Glutamatergic neuron (in vitro differentiated cells): Measurements from ENCODE around the gene NOXA1. TPM values are rescaled to one million over a fixed set of nuclear protein-coding genes. Genes with fewer than 3 reads are reported as not detected.
"Not testable (repeated sequence)": the region's sequence is repeated elsewhere in the genome, so short reads cannot be mapped to it uniquely, and the experiment has no call there.

Source experiments
- DNase-seq: peaks from one replicate; pipeline ENCODE4 v3.0.0; 2022
- H3K27ac Mint-ChIP-seq: one replicate; pipeline ENCODE4 v1.8.0; 2020; ENCODE audit warnings: mild to moderate bottlenecking, mixed read lengths, inconsistent platforms; ENCODE audit not compliant: unreplicated experiment
- H3K27me3 Mint-ChIP-seq: one replicate; pipeline ENCODE4 v1.8.0; 2020; ENCODE audit warnings: mild to moderate bottlenecking, moderate library complexity, mixed read lengths, inconsistent platforms; ENCODE audit not compliant: unreplicated experiment
- H3K36me3 Mint-ChIP-seq: one replicate; pipeline ENCODE4 v1.8.0; 2020; ENCODE audit warnings: mild to moderate bottlenecking, mixed read lengths, inconsistent platforms; ENCODE audit not compliant: unreplicated experiment
- H3K4me1 Mint-ChIP-seq: one replicate; pipeline ENCODE4 v1.8.0; 2020; ENCODE audit warnings: mild to moderate bottlenecking, low read depth, mixed read lengths, inconsistent platforms; ENCODE audit not compliant: unreplicated experiment
- H3K4me3 Mint-ChIP-seq: one replicate; pipeline ENCODE4 v1.8.0; 2020; ENCODE audit warnings: mild to moderate bottlenecking, mixed read lengths, inconsistent platforms; ENCODE audit not compliant: unreplicated experiment
- H3K9me3 Mint-ChIP-seq: one replicate; pipeline ENCODE4 v1.8.0; 2020; ENCODE audit warnings: mild to moderate bottlenecking, moderate library complexity, mixed read lengths, inconsistent platforms; ENCODE audit not compliant: unreplicated experiment
- total RNA-seq: library from RNA; stranded (reverse); fragmentation: NEBNext Ultra II Directional; extraction: Animal tissue kit (Norgen Biotek cat#: 25700); gene quantifications from one replicate; pipeline ENCODE4 v1.2.1, GENCODE V29; 2021; ENCODE audit not compliant: unreplicated experiment
- TF ChIP-seq, protein P1 (sequence below): fragments of 200-600 bp; sonication (generic); IDR thresholded peaks from one replicate; pipeline ENCODE4 v1.5.0; 2021; ENCODE audit not compliant: partially characterized antibody, unreplicated experiment

The NOXA1 gene
- total RNA-seq, 1 donor from 2014 or later = 2.6 TPM

DNA sequence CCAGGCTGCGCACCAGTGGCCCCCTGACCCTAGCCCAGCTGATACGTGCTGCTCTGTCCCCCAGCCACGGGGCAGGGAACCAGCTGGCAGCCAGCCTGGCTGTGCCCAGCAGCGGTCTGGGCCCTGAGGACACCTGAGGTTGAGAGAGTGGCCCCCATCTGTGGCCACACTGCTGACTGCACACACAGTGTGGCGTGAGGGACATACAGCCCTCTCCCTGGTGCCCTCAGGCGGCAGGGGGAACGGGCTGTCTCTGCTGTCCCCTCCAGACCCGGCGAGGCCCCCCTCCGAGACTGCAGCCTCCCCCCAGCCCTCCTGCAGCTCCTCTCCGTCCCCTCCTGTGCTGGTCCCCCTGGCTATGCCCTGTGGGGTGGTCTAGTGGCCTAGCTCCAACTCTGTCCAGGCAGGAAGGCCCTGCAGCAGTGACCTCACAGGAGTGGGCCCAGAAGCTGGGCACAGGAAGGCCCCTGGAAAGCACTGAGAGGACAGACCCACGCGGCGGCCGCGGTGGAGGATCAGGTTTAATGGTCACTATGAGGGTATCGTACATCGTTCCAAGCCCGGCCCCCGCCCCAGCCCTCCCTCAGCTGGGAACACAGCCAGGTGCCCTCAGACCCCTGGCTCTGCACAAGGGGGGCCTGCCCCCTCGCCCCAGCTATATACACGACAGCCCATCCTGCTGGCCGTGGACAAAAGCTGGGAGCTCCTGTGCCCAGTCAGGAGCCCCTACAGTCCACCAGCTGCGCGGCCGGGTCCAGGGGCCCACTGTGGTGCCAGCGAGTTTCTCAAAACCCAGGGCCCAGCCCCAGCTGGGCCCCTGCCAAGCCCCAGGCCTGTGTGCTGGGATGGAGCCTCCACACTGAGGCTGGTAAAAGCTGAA is 24.8 kb downstream of the NOXA1 start:
- Mint-ChIP-seq H3K9me3 (peaks cover 2% of the 10 kb centered on the region), H3K27ac (no peak overlapping the region), H3K36me3 (no peaks in the 10 kb centered on the region), H3K4me1 (peaks cover 4% of the 10 kb centered on the region), H3K4me3 (no peak overlapping the region), H3K27me3 (no peaks in the 10 kb centered on the region)
- TF ChIP-seq, protein P1, sequence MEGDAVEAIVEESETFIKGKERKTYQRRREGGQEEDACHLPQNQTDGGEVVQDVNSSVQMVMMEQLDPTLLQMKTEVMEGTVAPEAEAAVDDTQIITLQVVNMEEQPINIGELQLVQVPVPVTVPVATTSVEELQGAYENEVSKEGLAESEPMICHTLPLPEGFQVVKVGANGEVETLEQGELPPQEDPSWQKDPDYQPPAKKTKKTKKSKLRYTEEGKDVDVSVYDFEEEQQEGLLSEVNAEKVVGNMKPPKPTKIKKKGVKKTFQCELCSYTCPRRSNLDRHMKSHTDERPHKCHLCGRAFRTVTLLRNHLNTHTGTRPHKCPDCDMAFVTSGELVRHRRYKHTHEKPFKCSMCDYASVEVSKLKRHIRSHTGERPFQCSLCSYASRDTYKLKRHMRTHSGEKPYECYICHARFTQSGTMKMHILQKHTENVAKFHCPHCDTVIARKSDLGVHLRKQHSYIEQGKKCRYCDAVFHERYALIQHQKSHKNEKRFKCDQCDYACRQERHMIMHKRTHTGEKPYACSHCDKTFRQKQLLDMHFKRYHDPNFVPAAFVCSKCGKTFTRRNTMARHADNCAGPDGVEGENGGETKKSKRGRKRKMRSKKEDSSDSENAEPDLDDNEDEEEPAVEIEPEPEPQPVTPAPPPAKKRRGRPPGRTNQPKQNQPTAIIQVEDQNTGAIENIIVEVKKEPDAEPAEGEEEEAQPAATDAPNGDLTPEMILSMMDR = no peak
- DNase-seq = peak; percentile 17

DNA sequence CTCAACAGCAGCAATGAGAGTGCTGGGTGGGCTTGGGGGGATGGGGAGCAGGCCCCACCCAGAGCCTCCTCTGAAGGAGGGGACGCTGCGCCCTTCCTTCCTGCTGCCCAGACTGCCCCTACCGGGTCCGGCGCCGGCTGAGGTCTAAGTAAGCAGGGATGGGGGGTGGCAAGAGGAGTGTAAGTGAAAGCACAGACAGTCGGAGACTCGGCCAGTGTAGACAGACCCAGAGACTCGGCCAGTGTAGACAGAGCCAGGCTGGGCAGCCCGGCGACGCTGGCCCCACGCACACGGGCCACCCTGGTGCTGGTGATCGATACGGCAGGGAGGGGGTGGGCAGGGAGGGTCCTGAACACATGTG is 25.4 kb downstream of the NOXA1 start:
- Mint-ChIP-seq H3K27me3 (peaks cover under 1% of the 10 kb centered on the region), H3K36me3 (no peaks in the 10 kb centered on the region), H3K4me1 (peaks cover 4% of the 10 kb centered on the region), H3K9me3 (peaks cover 2% of the 10 kb centered on the region), H3K27ac (no peak overlapping the region), H3K4me3 (no peak overlapping the region)
- DNase-seq = peak; percentile 16
- TF ChIP-seq, protein P1 = no peak

DNA sequence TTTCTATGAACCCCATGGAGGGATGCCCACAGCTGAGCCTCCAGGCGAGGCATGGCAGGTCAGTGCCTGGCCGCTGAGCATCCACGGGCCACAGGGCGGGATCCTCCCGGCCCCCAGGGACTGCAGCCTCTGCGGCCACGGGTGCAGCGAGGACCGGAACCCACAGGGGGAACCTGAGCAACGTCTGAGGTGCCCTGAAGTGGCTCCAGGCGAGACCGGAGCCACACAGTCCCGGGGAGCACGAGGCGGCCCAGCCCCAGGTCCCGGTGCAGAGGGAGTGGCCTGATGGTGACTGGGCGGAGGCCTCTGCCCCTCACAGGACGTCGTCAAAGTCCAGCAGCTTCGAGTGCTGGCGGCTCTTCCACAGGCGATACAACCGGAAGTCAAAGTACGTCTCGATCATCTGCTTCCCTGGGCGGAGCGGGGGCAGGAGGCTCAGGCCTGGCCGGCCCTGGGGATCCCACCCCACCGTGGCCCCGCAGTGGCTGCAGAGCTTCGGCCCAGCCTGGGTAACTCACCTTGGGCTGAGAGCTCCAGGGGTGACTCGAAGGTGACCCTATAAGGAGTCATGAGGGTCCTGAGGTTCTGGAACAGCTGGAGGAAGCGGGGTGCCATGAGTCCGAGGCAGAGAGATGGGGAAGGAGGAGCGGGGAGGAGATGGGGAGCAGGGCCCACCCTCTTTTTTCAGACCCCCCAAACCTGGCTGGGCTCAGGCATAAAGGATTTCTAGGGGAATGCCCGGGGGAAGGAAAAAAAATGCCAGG is 26.1 kb downstream of the NOXA1 start:
- Mint-ChIP-seq H3K36me3 (no peaks in the 10 kb centered on the region), H3K27me3 (peaks cover 4% of the 10 kb centered on the region), H3K9me3 (peaks cover 2% of the 10 kb centered on the region), H3K4me1 (peaks cover 4% of the 10 kb centered on the region), H3K4me3 (no peak overlapping the region), H3K27ac (no peak overlapping the region)
- TF ChIP-seq, protein P1 = no peak
- peak; percentile 21 for DNase-seq

DNA sequence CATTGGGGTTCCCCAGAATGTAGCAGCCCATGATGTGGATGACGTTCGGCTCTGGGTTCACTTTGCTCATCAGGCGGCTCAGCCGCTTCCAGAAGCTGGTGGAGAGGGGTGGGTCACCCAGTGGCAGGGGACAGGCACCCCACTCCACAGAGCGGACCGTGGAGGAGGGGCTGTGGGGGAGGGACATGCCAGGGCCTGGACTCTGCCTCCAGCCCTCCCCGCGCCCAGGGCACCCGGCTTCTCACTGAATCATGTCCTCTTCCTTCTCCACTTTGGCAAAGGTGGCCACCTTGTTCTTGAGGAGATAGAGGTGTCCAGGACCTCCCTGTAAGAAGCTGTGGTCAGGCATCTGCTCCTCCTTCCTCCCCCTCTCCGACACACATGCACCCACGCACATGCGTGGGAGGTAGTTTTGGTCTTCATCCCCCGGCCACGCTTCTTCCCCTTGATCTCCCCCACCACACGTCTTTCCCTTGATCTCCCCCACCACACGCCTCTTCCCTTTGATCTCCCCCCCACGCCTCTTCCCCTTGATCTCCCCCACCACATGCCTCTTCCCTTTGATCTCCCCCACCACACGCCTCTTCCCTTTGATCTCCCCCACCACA is 26.8 kb downstream of the NOXA1 start:
- peak; percentile 14 for DNase-seq
- H3K36me3 Mint-ChIP-seq = no peaks in the 10 kb centered on the region
- no peak overlapping the region for H3K27ac Mint-ChIP-seq
- H3K9me3 Mint-ChIP-seq = peaks cover 2% of the 10 kb centered on the region
- H3K4me3 Mint-ChIP-seq = no peak overlapping the region
- TF ChIP-seq, protein P1 = no peak
- peaks cover 4% of the 10 kb centered on the region for H3K27me3 Mint-ChIP-seq
- peaks cover 4% of the 10 kb centered on the region for H3K4me1 Mint-ChIP-seq

DNA sequence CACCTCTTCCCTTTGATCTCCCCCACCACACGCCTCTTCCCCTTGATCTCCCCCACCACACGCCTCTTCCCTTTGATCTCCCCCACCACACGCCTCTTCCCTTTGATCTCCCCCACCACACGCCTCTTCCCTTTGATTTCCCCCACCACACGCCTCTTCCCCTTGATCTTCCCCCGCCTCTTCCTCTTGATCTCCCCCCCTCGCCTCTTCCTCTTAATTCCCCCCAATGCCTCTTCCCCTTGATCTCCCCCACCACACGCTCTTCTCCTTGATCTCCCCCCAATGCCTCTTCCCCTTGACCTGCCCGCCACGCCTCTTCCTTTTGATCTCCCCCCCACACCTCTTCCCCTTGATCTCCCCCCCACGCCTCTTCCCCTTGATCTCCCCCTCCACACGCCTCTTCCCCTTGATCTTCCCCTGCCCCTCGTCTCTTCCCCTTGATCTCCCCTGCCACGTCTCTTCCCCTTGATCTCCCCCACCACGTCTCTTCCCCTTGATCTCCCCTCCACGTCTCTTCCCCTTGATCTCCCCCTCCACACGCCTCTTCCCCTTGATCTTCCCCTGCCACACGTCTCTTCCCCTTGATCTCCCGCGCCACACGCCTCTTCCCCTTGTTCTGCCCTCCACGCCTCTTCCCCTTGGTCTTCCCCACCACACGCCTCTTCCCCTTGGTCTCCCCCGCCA is 27.5 kb downstream of the NOXA1 start:
- not testable (repeated sequence) for H3K36me3 Mint-ChIP-seq, DNase-seq, H3K4me1 Mint-ChIP-seq, H3K27ac Mint-ChIP-seq, H3K9me3 Mint-ChIP-seq, H3K4me3 Mint-ChIP-seq, H3K27me3 Mint-ChIP-seq

DNA sequence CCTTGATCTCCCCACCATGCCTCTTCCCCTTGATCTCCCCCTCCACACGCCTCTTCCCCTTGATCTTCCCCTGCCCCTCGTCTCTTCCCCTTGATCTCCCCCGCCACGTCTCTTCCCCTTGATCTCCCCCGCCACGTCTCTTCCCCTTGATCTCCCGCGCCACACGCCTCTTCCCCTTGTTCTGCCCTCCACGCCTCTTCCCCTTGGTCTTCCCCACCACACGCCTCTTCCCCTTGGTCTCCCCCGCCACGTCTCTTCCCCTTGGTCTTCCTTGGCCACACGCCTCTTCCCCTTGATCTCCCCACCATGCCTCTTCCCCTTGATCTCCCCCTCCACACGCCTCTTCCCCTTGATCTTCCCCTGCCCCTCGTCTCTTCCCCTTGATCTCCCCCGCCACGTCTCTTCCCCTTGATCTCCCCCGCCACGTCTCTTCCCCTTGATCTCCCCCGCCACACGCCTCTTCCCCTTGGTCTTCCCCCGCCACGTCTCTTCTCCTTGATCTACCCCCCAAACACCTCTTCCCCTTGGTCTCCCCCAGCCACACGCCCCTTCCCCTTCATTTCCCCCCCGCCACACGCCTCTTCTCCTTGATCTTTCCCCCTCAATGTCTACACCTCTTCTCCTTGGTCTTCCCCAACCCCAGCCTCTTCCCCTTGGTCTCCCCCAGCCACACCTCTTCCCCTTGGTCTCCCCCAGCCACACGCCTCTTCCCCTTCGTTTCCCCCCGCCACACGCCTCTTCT is 28.2 kb downstream of the NOXA1 start:
- H3K4me1 Mint-ChIP-seq, H3K27ac Mint-ChIP-seq, H3K4me3 Mint-ChIP-seq, DNase-seq, H3K36me3 Mint-ChIP-seq, H3K9me3 Mint-ChIP-seq, H3K27me3 Mint-ChIP-seq: not testable (repeated sequence)
